GF-D8 (cell line): ENCODE data around the gene SBNO2.
"Not testable (repeated sequence)": the region's sequence is repeated elsewhere in the genome, so short reads cannot be mapped to it uniquely, and the experiment has no call there.

Source experiments
- DNase-seq: peaks from one replicate; lab custom pipeline; 2025; lab: John Stamatoyannopoulos, UW

The SBNO2 gene

GRCh38 chr19:1118999-1119398 lies 55.1 kb downstream of the SBNO2 start:
- DNase-seq: no peak

GRCh38 chr19:1117654-1118053 lies 56.4 kb downstream of the SBNO2 start:
- no peak for DNase-seq

DNA sequence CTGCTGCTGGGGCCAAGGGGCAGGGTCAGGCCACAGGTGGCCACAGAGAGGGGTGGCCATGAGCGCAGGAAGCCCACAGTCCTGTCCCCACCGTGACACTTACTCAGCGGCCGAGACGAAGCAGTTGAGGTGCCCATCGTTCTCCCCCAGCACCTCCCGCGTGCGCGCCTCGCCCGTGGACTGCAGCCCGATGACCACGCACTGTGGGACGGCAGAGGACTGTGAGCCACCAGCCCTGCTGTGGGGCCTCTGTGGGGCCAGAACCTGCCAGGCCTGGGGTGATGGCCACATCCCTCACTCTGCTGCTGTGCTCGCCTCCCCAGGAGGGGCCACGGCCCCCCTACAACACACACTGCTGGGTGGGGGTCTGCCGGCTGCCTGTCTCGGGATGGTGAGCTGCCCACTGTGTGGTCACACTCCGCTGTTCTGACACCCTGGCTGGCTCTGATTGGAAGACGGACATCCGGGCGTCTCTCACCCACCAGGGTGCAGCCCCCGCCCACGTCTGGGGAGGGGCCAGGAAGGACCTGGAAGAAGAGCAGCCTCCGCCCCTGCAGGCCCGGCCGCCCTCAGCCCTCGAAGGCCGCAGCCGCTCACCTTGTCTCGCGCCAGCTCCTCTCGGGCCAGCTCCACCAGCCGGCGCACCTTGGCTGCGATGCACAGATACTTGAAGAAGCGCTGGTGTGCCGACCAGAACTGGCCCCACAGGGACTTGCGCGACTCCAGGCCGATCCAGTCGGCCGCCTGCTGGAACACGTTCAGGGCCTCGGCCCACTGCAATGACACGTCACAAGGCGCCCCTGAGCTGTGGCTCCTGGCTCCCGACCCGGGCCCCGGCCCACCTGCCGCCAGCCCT lies 57.1 kb downstream of the SBNO2 start:
- DNase-seq: no peak

DNA sequence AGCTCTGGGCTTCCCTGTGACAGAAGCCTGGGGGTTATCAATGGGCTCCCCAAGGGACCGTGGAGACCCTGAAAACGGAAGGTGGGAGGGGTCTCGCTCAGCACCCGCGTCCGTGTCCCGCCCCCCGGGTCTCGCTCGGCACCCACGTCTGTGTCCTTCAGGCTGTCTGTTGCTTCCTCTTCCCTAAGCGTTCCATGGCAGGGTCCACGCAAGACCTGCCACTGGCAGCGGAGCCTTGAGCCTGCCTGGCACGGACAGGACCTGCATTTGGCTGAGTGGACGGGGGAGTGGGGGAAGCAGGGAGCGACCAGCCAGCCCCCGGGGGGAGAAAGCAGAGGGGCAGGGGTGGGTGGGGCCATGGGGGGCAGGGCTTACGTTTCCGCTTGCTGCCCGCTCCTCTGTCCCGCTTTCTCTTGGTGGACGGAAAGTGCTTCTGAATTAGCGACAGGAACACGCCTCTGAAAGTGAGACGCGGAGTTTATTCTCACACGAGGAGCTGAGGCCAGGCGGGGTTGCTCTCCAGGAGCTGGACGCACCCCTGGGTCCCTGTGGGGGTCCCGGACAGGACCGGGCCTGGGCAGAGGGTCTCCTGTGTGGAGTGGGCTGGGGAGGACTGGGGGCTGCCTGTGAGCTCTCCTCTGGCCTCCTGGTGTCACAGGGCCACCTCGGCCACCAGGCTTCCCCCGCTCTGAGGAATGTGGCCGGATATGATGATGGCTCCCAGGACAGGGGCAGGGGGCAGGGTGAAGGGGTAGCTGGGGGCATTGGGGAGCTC lies 58.2 kb downstream of the SBNO2 start:
- DNase-seq: no peak

DNA sequence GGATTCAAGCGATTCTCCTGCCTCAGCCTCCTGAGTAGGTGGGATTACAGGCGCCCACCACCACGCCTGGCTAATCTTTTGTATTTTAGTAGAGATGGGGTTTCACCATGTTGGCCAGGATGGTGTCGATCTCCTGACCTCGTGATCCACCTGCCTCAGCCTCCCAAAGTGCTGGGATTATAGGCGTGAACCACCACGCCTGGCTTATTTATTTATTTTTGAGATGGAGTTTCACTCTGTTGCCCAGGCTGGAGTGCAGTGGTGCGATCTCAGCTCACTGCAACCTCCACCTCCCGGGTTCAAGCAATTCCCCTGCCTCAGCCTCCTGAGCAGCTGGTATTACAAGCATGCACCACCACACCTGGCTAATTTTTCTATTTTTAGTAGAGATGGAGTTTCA lies 59.3 kb downstream of the SBNO2 start:
- not testable (repeated sequence) for DNase-seq

- no peak for DNase-seq
Observed at GRCh38 chr19:1113986-1114483, 60.0 kb downstream of the SBNO2 start.

DNA sequence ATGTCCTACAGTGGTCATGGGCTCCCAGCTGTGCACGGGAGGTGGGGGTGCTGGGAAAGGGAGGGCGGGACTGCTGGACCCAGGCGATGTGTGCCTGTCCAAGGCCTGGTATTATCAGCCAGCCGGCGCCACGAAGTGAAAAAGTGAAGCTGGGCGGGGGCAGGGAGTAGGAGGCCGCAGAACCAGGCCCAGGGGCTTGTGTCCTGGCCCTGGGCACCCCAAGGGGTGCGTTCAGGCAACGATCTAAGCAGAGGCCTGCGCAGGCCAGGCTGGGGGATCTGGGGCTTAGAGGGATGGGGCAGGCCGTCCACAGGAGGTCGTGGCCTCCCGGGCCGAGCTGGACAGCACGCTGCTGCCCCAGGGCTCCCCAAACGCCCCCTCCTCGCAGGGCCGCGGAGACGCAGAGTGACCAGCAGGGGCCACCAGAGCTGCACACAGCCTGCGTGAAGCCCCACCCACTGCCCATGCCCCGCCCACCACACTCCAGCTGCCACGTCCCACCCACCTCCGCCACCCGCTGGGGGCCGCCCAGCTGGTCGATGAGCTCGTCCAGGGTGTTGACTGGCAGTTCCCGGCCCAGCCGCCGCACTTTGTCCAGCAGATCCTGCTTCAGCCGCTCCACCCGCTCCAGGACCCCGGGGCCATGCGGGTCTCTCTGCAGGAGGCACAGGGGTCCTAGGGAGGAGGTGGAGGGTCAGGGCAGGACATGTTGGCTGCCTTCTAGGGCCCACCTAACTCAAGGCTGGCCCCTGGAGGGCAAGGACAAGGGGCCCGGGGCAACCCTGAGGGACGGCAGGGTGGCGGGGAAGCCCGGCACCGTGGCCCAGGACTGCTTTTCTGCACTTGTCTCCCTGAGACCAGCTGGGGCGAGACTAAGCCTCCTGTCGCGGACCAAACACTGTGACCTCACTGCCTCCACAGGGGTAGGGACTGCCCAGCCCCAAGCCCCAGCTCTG lies 60.8 kb downstream of the SBNO2 start:
- DNase-seq: peak; percentile 5

- DNase-seq: no peak
Observed at GRCh38 chr19:1112268-1113029, 61.6 kb downstream of the SBNO2 start.

GRCh38 chr19:1111641-1112267 lies 62.3 kb downstream of the SBNO2 start:
- DNase-seq: no peak

DNA sequence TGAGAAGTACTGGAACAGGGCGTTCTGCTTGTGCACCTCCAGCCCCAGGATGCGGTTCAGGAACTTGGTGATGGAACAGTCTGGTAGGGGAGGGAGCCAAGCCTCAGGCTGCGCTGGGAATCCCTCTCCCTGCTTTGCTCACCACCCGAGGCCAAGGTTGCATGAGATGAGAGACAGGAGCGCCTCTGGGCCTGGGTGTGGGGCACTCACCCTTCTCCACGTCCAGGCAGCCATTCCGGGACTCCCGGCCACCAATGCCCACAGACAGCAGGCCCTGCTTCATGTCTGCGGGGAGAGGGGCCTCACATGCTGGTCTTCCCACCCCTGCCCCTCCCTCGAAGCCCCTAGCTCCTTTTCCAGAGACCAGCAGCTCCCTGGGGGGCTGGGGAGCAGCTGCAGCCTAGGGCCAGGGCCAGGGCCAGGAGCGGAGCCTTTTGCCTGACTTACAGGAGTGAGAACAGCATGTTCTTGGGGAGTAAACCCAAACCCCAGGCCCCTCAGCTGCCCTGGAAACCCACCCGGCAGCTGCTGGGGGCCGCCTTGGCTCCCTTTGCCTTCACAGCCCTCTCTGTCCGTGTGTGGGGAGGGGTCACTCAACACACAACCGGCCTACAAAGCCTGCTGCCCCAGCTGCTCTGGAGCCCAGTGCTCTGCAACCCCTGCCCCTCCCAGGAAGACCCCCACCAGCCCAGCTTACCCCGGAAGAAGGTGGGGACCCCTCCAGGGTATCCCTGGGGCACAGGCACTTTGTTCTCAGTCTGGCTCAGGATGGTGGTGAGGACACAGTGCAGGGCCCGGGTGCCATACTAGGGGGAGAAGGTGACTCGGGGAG lies 63.0 kb downstream of the SBNO2 start:
- DNase-seq: no peak

GRCh38 chr19:1109697-1110671 lies 64.1 kb downstream of the SBNO2 start:
- DNase-seq: no peak

DNA sequence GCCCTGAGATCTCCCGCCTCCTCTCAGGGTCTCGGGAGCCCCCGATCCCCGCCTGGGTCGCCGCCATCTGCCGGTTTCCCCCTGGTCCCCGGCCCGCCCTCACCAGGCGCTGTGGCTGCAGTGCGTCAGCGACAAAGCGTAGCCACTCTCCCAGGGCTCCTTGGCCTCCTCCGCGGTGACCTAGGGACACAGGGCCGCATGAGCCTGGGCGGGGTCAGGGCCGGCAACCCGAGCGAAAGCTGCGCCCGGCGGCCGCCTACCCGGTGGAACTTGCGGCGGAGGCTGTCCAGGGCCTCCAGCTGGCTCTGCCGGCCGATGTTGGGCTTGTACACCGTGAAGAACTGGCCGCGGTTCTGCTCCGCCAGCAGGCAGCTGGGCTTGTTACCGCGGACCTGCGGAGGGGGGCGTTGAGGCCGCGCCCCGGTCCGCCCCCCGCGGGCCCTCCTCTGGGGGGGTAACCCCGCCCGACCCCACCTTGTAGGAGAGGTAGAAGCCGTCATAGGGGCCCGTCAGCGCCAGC lies 65.0 kb downstream of the SBNO2 start:
- no peak for DNase-seq

GRCh38 chr19:1108291-1109031 lies 65.6 kb downstream of the SBNO2 start:
- DNase-seq: no peak

GRCh38 chr19:1107661-1108261 lies 66.3 kb downstream of the SBNO2 start:
- no peak for DNase-seq

DNA sequence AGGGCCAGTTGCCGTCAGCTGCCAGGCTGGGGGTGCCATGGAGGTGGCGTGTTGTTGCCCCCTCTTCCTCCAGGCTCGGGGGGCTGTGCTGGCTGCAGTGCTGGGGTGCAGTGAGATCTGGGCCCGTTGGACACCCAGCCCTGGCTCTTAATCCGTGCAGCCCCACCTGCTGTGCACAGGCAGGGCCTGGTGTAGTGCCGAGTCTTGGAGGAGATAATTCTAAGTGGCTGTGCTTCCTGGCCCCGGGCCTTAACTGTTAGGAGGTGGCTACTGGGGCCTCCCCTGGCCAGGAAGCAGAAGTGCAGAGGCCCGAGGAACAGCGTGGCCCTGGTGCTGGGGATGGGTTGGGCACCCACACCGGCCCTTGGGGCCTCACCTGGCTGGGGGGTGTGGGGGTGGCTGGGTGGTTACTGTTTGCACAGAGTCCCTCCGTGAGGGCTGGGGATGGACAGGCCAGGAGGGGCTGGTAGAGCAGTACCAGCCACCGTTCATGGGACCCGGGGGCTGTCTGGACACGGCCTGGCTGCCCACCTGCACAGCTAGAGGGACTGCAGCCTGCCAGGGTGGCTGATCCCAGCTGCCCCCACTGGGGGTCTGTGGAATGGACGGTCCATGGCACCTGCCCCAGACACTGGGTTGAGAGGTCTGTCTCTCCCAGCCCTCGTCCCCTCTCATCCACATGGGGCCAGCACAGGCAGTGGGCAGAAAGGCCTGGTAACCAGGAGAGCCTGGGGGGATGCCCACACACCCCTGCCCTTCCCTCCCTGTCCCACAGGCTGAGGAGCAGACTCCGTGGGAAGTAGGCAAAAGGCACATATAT lies 67.0 kb downstream of the SBNO2 start:
- DNase-seq: no peak
